Measurements from ENCODE around the gene KIAA0825.

Gene KIAA0825

DNA sequence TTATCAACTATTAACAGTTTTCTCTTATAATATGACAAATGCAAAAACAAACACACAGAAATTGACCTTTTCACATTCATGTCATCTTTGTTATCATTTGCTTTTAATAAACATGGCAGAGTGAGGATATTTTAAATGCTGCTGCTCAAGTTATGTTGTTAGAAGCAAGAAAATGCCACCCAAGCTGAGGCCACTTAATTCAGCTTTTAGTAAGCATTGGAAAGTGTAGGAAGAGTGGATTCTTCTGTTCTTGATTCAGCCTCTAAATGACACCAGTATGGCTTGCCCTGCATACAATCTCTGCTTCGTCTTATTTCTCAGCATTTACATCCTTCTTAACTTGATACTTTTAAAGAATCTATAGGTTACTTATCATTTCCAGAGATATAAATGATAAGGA lies 456.6 kb downstream of the KIAA0825 start:
- no peak overlapping the region for H3K9ac ChIP-seq (ENCODE audit: low read length)
- H3K4me1 ChIP-seq (ENCODE audit: low read length): no peaks in the 10 kb centered on the region
- no peaks in the 10 kb centered on the region for H4K20me1 ChIP-seq (ENCODE audit: insufficient read depth, low read length)
- no peak overlapping the region for H3K27ac ChIP-seq (ENCODE audit: low read length)
- TF ChIP-seq EZH2phosphoT487 (IDR thresholded peaks at IDR 0.05; ENCODE audit: low read depth): no peak
- TF ChIP-seq, protein P1, sequence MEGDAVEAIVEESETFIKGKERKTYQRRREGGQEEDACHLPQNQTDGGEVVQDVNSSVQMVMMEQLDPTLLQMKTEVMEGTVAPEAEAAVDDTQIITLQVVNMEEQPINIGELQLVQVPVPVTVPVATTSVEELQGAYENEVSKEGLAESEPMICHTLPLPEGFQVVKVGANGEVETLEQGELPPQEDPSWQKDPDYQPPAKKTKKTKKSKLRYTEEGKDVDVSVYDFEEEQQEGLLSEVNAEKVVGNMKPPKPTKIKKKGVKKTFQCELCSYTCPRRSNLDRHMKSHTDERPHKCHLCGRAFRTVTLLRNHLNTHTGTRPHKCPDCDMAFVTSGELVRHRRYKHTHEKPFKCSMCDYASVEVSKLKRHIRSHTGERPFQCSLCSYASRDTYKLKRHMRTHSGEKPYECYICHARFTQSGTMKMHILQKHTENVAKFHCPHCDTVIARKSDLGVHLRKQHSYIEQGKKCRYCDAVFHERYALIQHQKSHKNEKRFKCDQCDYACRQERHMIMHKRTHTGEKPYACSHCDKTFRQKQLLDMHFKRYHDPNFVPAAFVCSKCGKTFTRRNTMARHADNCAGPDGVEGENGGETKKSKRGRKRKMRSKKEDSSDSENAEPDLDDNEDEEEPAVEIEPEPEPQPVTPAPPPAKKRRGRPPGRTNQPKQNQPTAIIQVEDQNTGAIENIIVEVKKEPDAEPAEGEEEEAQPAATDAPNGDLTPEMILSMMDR (IDR thresholded peaks at IDR 0.05; ENCODE audit: low read depth, low read length): no peak
- no peaks in the 10 kb centered on the region for H3K36me3 ChIP-seq (replicated peaks; ENCODE audit: low read depth, low read length)
- no peak overlapping the region for H2AFZ ChIP-seq (ENCODE audit: low read depth, low read length)
- no peaks in the 10 kb centered on the region for H3K27me3 ChIP-seq (ENCODE audit: low read depth, low read length)
- H3K79me2 ChIP-seq (ENCODE audit: low read length): no peaks in the 10 kb centered on the region
- H3K4me3 ChIP-seq (ENCODE audit: low read length): no peak overlapping the region
- no peak overlapping the region for H3K4me2 ChIP-seq (ENCODE audit: low read length)
- no peaks in the 10 kb centered on the region for H3K9me3 ChIP-seq (ENCODE audit: insufficient read depth, low read length)

DNA sequence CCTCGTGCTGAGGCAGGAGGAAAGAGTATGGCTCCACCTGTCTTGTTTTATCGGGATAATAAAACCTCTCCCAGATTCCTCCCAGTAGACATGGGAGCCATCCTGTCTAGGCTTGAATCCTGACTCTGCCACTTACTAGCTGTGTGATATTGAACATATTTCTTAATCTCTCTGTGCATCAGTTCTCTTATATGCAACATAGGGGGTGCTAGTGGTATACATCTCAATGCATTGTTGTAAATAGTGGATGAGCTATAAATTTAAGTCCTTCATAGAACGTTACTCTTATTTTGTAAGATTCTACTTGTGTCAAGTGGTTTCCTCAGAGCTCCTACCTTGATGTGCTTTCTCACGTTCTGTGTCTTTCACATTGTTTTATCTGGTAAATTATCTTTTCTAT lies 459.3 kb downstream of the KIAA0825 start:
- H2AFZ ChIP-seq (ENCODE audit: low read depth, low read length): no peak overlapping the region
- no peak overlapping the region for H3K4me2 ChIP-seq (ENCODE audit: low read length)
- peaks cover under 1% of the 10 kb centered on the region; the same call in 1 of the 2 replicates for H3K4me1 ChIP-seq (ENCODE audit: low read length)
- H3K79me2 ChIP-seq (ENCODE audit: low read length): no peaks in the 10 kb centered on the region
- H3K36me3 ChIP-seq (replicated peaks; ENCODE audit: low read depth, low read length): no peaks in the 10 kb centered on the region
- no peaks in the 10 kb centered on the region for H4K20me1 ChIP-seq (ENCODE audit: insufficient read depth, low read length)
- no peaks in the 10 kb centered on the region for H3K27me3 ChIP-seq (ENCODE audit: low read depth, low read length)
- TF ChIP-seq, protein P1 (IDR thresholded peaks at IDR 0.05; ENCODE audit: low read depth, low read length): peak; percentile 32
- no peak for TF ChIP-seq EZH2phosphoT487 (IDR thresholded peaks at IDR 0.05; ENCODE audit: low read depth)
- H3K27ac ChIP-seq (ENCODE audit: low read length): no peak overlapping the region
- no peaks in the 10 kb centered on the region for H3K9me3 ChIP-seq (ENCODE audit: insufficient read depth, low read length)
- H3K9ac ChIP-seq (ENCODE audit: low read length): no peak overlapping the region
- no peak overlapping the region for H3K4me3 ChIP-seq (ENCODE audit: low read length)

DNA sequence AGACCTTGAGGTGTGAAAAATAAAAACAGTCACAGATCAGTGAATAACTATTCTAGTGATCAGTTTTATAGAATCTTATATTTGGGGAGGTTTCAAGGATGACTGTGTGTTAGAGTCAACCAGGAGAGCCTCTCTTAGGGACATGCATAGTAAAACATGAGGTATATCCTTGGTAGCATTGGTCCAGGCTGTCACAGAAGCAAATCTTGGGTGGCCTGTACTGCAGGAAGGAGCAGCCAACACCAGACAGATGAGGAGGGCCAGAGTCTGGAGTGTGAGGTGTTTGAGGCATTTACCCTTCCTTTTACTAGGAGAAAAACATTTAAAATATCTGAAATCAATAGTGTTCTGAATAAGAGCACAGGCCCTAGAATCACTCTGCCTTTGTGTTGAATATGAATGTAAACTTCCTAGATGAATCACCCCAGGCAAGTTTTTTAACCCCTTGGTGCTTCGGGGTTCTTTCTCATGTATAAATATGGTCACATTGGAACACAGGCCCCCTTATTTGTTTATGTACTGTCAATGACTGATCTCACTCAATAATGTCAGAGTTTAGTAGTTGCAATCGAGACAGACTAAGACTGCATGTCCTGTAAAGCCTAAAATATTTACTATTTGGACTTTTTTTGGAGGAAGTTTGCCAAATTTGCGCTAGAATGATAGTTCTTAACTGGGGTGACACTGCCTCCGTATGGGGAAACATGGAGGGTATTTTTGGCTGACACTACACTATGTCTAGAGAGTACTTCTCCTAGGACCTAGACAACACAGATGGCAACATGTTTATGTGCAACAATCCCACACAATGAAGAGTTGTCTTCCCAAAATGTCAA lies 460.5 kb downstream of the KIAA0825 start:
- H2AFZ ChIP-seq (ENCODE audit: low read depth, low read length): no peak overlapping the region
- no peaks in the 10 kb centered on the region for H3K9me3 ChIP-seq (ENCODE audit: insufficient read depth, low read length)
- H3K36me3 ChIP-seq (replicated peaks; ENCODE audit: low read depth, low read length): no peaks in the 10 kb centered on the region
- no peaks in the 10 kb centered on the region for H3K79me2 ChIP-seq (ENCODE audit: low read length)
- H3K4me2 ChIP-seq (ENCODE audit: low read length): no peak overlapping the region
- H3K27me3 ChIP-seq (ENCODE audit: low read depth, low read length): no peaks in the 10 kb centered on the region
- H3K4me1 ChIP-seq (ENCODE audit: low read length): peaks cover 8% of the 10 kb centered on the region
- no peaks in the 10 kb centered on the region for H4K20me1 ChIP-seq (ENCODE audit: insufficient read depth, low read length)
- no peak overlapping the region for H3K9ac ChIP-seq (ENCODE audit: low read length)
- no peak for TF ChIP-seq EZH2phosphoT487 (IDR thresholded peaks at IDR 0.05; ENCODE audit: low read depth)
- TF ChIP-seq, protein P1 (IDR thresholded peaks at IDR 0.05; ENCODE audit: low read depth, low read length): no peak
- H3K4me3 ChIP-seq (ENCODE audit: low read length): no peak overlapping the region
- H3K27ac ChIP-seq (ENCODE audit: low read length): no peak overlapping the region

DNA sequence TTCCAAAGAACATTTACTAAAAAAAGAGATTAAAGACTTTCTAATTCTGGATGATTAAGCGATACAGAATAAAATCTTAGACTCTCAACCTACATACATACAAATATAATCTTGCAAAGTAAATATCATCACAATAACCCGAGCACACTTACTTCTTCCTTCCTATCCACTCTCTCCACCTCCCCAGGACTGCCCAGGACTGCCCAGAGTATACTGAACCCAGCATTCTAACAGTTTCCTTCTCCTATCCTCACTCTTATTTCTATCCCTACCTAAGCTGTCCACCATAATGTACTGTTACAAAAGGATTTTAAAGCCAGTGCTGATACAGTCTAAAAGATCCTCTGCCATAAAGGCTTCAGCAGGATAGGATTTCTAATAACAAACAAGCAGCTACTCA lies 463.7 kb downstream of the KIAA0825 start:
- H3K27me3 ChIP-seq (ENCODE audit: low read depth, low read length): no peaks in the 10 kb centered on the region
- no peaks in the 10 kb centered on the region for H3K79me2 ChIP-seq (ENCODE audit: low read length)
- H2AFZ ChIP-seq (ENCODE audit: low read depth, low read length): no peak overlapping the region
- no peaks in the 10 kb centered on the region for H4K20me1 ChIP-seq (ENCODE audit: insufficient read depth, low read length)
- H3K27ac ChIP-seq (ENCODE audit: low read length): no peak overlapping the region
- H3K36me3 ChIP-seq (replicated peaks; ENCODE audit: low read depth, low read length): no peaks in the 10 kb centered on the region
- H3K9ac ChIP-seq (ENCODE audit: low read length): no peak overlapping the region
- peaks cover 8% of the 10 kb centered on the region for H3K4me1 ChIP-seq (ENCODE audit: low read length)
- TF ChIP-seq, protein P1 (IDR thresholded peaks at IDR 0.05; ENCODE audit: low read depth, low read length): no peak
- TF ChIP-seq EZH2phosphoT487 (IDR thresholded peaks at IDR 0.05; ENCODE audit: low read depth): no peak
- H3K9me3 ChIP-seq (ENCODE audit: insufficient read depth, low read length): no peaks in the 10 kb centered on the region
- no peak overlapping the region for H3K4me2 ChIP-seq (ENCODE audit: low read length)
- no peak overlapping the region for H3K4me3 ChIP-seq (ENCODE audit: low read length)
